GM12872 (cell line): ENCODE measurements around the gene ETFDH.
A peak's percentile ranks its signal among the peaks of the same experiment; 100 is the strongest.

ENCODE experiments used
- TF ChIP-seq, protein P1 (sequence below): IDR thresholded peaks from 3 replicates; pipeline ENCODE4 v1.5.1; 2011; ENCODE audit warnings: low read depth, mild to moderate bottlenecking, low read length, moderate library complexity; ENCODE audit not compliant: insufficient read depth

ETFDH gene

GRCh38 chr4:158649111-158649680, 22.9 kb upstream of the ETFDH start:
- TF ChIP-seq, protein P1, sequence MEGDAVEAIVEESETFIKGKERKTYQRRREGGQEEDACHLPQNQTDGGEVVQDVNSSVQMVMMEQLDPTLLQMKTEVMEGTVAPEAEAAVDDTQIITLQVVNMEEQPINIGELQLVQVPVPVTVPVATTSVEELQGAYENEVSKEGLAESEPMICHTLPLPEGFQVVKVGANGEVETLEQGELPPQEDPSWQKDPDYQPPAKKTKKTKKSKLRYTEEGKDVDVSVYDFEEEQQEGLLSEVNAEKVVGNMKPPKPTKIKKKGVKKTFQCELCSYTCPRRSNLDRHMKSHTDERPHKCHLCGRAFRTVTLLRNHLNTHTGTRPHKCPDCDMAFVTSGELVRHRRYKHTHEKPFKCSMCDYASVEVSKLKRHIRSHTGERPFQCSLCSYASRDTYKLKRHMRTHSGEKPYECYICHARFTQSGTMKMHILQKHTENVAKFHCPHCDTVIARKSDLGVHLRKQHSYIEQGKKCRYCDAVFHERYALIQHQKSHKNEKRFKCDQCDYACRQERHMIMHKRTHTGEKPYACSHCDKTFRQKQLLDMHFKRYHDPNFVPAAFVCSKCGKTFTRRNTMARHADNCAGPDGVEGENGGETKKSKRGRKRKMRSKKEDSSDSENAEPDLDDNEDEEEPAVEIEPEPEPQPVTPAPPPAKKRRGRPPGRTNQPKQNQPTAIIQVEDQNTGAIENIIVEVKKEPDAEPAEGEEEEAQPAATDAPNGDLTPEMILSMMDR: no peak

- TF ChIP-seq, protein P1: no peak
Observed at GRCh38 chr4:158652920-158653319, 19.2 kb upstream of the ETFDH start.

- TF ChIP-seq, protein P1: no peak
Observed at GRCh38 chr4:158656439-158656838, 15.7 kb upstream of the ETFDH start.

DNA sequence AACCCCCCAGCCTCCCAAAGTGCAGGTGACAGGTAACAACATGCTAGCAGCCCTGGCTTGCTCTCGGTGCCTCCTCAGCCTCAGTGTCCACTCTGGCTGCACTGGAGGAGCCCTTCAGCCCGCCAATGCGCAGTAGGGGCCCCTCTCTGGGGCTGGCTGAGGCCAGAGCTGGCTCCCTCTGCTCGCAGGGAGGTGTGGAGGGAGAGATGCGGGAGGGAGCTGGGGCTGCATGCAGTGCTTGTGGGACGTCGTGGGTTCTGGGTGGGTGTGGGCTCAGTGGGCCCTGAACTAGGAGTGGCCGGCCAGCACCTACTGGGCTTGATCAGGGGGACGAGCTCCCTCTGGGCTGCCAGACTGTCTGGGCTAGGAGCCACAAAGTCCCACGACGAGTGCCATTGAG, 14.8 kb upstream of the ETFDH start:
- TF ChIP-seq, protein P1: no peak

DNA sequence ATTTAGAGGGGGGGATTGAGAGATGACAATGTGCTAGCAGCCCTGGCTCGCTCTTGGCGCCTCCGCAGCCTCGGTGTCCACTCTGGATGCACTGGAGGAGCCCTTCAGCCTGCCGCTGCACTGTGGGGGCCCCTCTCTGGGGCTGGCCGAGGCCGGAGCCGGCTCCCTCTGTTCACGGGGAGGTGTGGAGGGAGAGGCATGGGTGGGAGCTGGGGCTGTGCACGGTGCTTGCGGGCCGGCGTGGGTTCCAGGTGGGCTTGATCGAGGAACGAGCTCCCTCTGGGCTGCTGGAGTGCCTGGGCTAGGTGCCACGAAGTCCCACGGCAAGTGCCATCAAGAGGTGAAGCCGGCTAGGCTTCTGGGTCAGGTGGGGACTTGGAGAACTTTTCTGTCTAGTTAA, 7.3 kb upstream of the ETFDH start:
- TF ChIP-seq, protein P1: no peak

GRCh38 chr4:158666892-158667291, 5.2 kb upstream of the ETFDH start:
- TF ChIP-seq, protein P1: no peak

- TF ChIP-seq, protein P1: peak; percentile 71
Observed at GRCh38 chr4:158667651-158668198, 4.4 kb upstream of the ETFDH start.
